K562 (cell line): ENCODE measurements around the gene FAM20C. TPM values are rescaled to one million over a fixed set of nuclear protein-coding genes. Genes with fewer than 3 reads are reported as not detected.

Source experiments
- ATAC-seq: fragments of 200-7000 bp; cut with Tn5 transposase; 3 replicates; pipeline ENCODE4 v1.9.1; 2020; ENCODE audit warnings: moderate library complexity
- BruUV-seq: library from RNA; stranded (reverse); fragments of 400-500 nt; replicated peaks from 2 replicates; lab custom pipeline; 2021; lab: Mats Ljungman, UMichigan
- CTCF ChIA-PET: fragments of 300-600 bp; formaldehyde crosslinking; extraction: SDS; loops from one replicate; lab custom pipeline; 2021; ENCODE audit warnings: low intra/inter-chr PET ratio; lab: Yijun Ruan, JAX
- POLR2A ChIA-PET: fragments of 300-600, 350-650 bp; sonication (Branson Sonifier 250); formaldehyde crosslinking; extraction: SDS; loops from one replicate; lab custom pipeline; 2021; ENCODE audit warnings: antibody characterized with exemption, inconsistent platforms; lab: Yijun Ruan, JAX
- DNase-seq, 4 experiments: peaks; one replicate each; pipeline versions ENCODE4 v3.0.0 to v3.0.0-alpha.2; 2011 to 2018; ENCODE audit warnings: low spot score in 3 of 4, mixed read lengths in 3 of 4; ENCODE audit errors: extremely low read depth in 1 of 4
- FAIRE-seq: peaks from 2 replicates; lab custom pipeline; 2011; peaks lifted over from hg19 to GRCh38; lab: Jason Lieb, UNC
- H2AFZ ChIP-seq: 2 replicates; pipeline ENCODE4 v1.6.0; 2011; ENCODE audit warnings: low read depth, low read length, control low read depth, inconsistent platforms
- H3K27ac ChIP-seq: fragments of 200-600 bp; 3 replicates; pipeline ENCODE4 v1.8.0; 2011; ENCODE audit warnings: low read depth, mild to moderate bottlenecking, control low read depth, inconsistent platforms, low read length, moderate library complexity, mixed read lengths; ENCODE audit errors: extremely low read depth
- H3K27me3 ChIP-seq, 2 experiments: fragments of 300-600 bp in 1 of 2; 2 replicates in 1 of 2; 3 replicates in 1 of 2; pipeline versions ENCODE4 v1.6.0 to v1.8.0; 2011; ENCODE audit warnings: inconsistent platforms in 2 of 2, low read length in 2 of 2, mild to moderate bottlenecking in 1 of 2, mixed read lengths in 1 of 2, moderate library complexity in 1 of 2; ENCODE audit not compliant: control insufficient read depth in 2 of 2, insufficient read depth in 2 of 2
- H3K36me3 ChIP-seq: fragments of 300-600 bp; 3 replicates; pipeline ENCODE4 v1.8.0; 2011; ENCODE audit warnings: mild to moderate bottlenecking, low read length, inconsistent platforms; ENCODE audit not compliant: control insufficient read depth, insufficient read depth
- H3K4me1 ChIP-seq, 2 experiments: fragments of 200-600 bp in 1 of 2; replicated peaks in 1 of 2; 2 replicates in 1 of 2; 3 replicates in 1 of 2; pipeline versions ENCODE4 v1.5.1 to v1.8.0; 2011; ENCODE audit warnings: inconsistent platforms in 2 of 2, low read length in 2 of 2, mild to moderate bottlenecking in 1 of 2, mixed read lengths in 1 of 2, moderate library complexity in 1 of 2; ENCODE audit not compliant: control insufficient read depth in 2 of 2, insufficient read depth in 2 of 2
- H3K4me2 ChIP-seq: 2 replicates; pipeline ENCODE4 v1.6.1; 2011; ENCODE audit warnings: low read length, control low read depth, inconsistent platforms, mixed read lengths; ENCODE audit not compliant: insufficient read depth
- H3K4me3 ChIP-seq: fragments of 200-600 bp; sonication (generic), shearing (Covaris generic); 2 replicates; pipeline ENCODE4 v1.5.1; 2016; ENCODE audit warnings: control low read depth, inconsistent platforms
- H3K79me2 ChIP-seq: fragments of 200-600 bp; 3 replicates; pipeline ENCODE4 v1.8.0; 2011; ENCODE audit warnings: low read length, inconsistent platforms; ENCODE audit not compliant: control insufficient read depth, insufficient read depth
- H3K9ac ChIP-seq, 2 experiments: 2 replicates each; pipeline versions ENCODE4 v1.6.0 to v1.6.1; 2011; ENCODE audit warnings: low read depth in 2 of 2, low read length in 2 of 2, control low read depth in 1 of 2, inconsistent platforms in 1 of 2, mild to moderate bottlenecking in 1 of 2, mixed read lengths in 1 of 2; ENCODE audit not compliant: insufficient read depth in 1 of 2
- H3K9me1 ChIP-seq: one replicate; pipeline ENCODE4 v1.6.0; 2011; ENCODE audit warnings: inconsistent platforms, mild to moderate bottlenecking, low read length, moderate library complexity; ENCODE audit not compliant: control insufficient read depth, insufficient read depth
- H3K9me3 ChIP-seq: replicated peaks from 2 replicates; pipeline ENCODE4 v1.5.1; 2011; ENCODE audit warnings: low read depth, low read length, inconsistent platforms; ENCODE audit not compliant: control insufficient read depth, insufficient read depth
- H4K20me1 ChIP-seq: replicated peaks from 2 replicates; pipeline ENCODE4 v1.6.1; 2011; ENCODE audit warnings: low read length, inconsistent platforms, mixed read lengths; ENCODE audit not compliant: control insufficient read depth, insufficient read depth
- CBX3 ChIP-seq, 2 experiments: IDR thresholded peaks; 1 replicate in 1 of 2; 2 replicates in 1 of 2; pipeline ENCODE4 v1.6.1; 2012; ENCODE audit warnings: inconsistent platforms in 2 of 2, low read length in 2 of 2, borderline replicate concordance in 1 of 2, control low read depth in 1 of 2
- CHD4 ChIP-seq: fragments of 200-600 bp; sonication (generic); IDR thresholded peaks from 3 replicates; pipeline ENCODE4 v1.6.1; 2012; ENCODE audit warnings: low read depth, mild to moderate bottlenecking, mixed read lengths, low read length, inconsistent platforms; ENCODE audit not compliant: insufficient read depth, insufficient replicate concordance, poor library complexity, severe bottlenecking
- KDM1A ChIP-seq, 2 experiments: fragments of 450-650 bp; IDR thresholded peaks; 2 replicates each; pipeline ENCODE4 v1.6.1; 2016; ENCODE audit warnings: mild to moderate bottlenecking in 2 of 2
- SIX5 ChIP-seq, 2 experiments: IDR thresholded peaks; 2 replicates each; pipeline ENCODE4 v1.6.1; 2011; ENCODE audit warnings: low read length in 2 of 2, borderline replicate concordance in 1 of 2, low read depth in 1 of 2, mild to moderate bottlenecking in 1 of 2, moderate library complexity in 1 of 2; ENCODE audit not compliant: insufficient read depth in 1 of 2
- WGBS: fragments of 100-300 bp; shearing (Covaris generic); methylation state at CpG from one replicate; pipeline ENCODE4 v1.1.6; 2016; ENCODE audit warnings: low coverage, mixed read lengths; ENCODE audit not compliant: insufficient coverage; ENCODE audit errors: missing lambda C conversion rate; 5-methylcytosine and 5-hydroxymethylcytosine counted together
- in situ Hi-C: fragments of 300-500 bp; cut with MboI; formaldehyde crosslinking; loops from 4 replicates; pipeline ENCODE4 v1.15.0; 2018; ENCODE audit warnings: inconsistent platforms, mixed read lengths
- intact Hi-C: fragments of 100-400 bp; cut with micrococcal nuclease; formaldehyde crosslinking; loops from 2 replicates; pipeline ENCODE4 v1.14.2; 2022
- polyA plus RNA-seq, 8 experiments: library from polyadenylated mRNA; depleted of rRNA in 4 of 8; stranded (reverse) in 5 of 8; unstranded in 3 of 8; fragments of >200 nt; fragmentation: Nextera tagmentation in 2 of 8; fragmentation: Illumina TruSeq in 1 of 8; extraction: Ambion mirVana in 2 of 8; extraction: Trizol in 1 of 8; gene quantifications; 2 replicates each; pipeline versions ENCODE4 v1.2.1 to v1.2.3, GENCODE V29; 2011 to 2014; ENCODE audit warnings: inconsistent platforms in 1 of 8, missing spikeins in 1 of 8
- total RNA-seq, 7 experiments: library from RNA; depleted of rRNA in 6 of 7; stranded (reverse); fragments of >200 nt in 6 of 7; fragmentation: Illumina TruSeq in 2 of 7; extraction: Trizol in 2 of 7; gene quantifications; 2 replicates each; pipeline versions ENCODE4 v1.2.1 to v1.2.3, GENCODE V29; 2011 to 2021; ENCODE audit warnings: low replicate concordance in 1 of 7
- TF ChIP-seq, protein P1 (sequence below): sonication (generic); formaldehyde crosslinking; IDR thresholded peaks from 2 replicates; pipeline ENCODE4 v1.9.0; 2022; ENCODE audit warnings: mild to moderate bottlenecking, missing genetic modification reagents

FAM20C gene
- total and polyA plus RNA-seq, 9 of the 15 experiments (the other 6 are each of a cell fraction or from before 2014, with no cell fraction given), result 0.09 TPM; not detected in 8

DNA sequence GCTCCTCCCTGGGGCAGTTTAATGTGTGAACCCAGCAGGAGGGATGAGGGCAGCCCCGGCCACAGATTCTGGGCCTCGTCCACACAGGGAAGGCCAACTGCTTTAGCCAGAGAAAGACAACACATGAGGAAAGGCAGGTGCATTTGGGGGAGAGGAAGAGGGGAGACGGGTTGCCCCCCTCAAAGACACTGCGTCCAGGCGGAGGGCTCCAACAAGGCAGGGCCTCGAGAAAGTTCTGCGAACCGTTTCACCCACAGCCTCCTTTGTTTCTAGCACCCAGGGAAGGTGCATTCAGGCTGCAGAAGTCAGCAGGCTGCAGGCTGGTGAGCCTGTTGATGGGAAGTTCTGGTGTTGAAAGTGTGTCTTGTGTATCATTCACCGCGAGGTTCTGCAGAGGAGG lies 107.7 kb downstream of the FAM20C start:
- Histone ChIP-seq H3K79me2 (no peaks in the 10 kb centered on the region), H3K9ac (no peak overlapping the region), H3K9me1 (peaks cover 4% of the 10 kb centered on the region), H2AFZ (no peak overlapping the region), H3K27me3 (peaks cover 24 to 85% of the 10 kb centered on the region in 2 experiments), H3K4me2 (no peak overlapping the region), H3K4me1 (peaks cover 0 to 6% of the 10 kb centered on the region in 2 experiments; a peak in 1 of 5 replicates), H3K4me3 (no peak overlapping the region), H3K27ac (no peak overlapping the region), H4K20me1 (peaks cover 12% of the 10 kb centered on the region), H3K36me3 (no peaks in the 10 kb centered on the region), H3K9me3 (peaks cover 3% of the 10 kb centered on the region; the same call in 1 of the 2 replicates)
- DNase-seq (no peak), ATAC-seq (no peak), FAIRE-seq (no peak)
- under 1% methylated on average over 8 of the region's 10 CpGs for WGBS
- ChIA-PET CTCF (no interaction called here), POLR2A (no interaction called here)
- no TSS peak for BruUV-seq
- intact Hi-C loops, result no loop called here
- in situ Hi-C loops, result no loop called here
- TF ChIP-seq CHD4, result no peak

DNA sequence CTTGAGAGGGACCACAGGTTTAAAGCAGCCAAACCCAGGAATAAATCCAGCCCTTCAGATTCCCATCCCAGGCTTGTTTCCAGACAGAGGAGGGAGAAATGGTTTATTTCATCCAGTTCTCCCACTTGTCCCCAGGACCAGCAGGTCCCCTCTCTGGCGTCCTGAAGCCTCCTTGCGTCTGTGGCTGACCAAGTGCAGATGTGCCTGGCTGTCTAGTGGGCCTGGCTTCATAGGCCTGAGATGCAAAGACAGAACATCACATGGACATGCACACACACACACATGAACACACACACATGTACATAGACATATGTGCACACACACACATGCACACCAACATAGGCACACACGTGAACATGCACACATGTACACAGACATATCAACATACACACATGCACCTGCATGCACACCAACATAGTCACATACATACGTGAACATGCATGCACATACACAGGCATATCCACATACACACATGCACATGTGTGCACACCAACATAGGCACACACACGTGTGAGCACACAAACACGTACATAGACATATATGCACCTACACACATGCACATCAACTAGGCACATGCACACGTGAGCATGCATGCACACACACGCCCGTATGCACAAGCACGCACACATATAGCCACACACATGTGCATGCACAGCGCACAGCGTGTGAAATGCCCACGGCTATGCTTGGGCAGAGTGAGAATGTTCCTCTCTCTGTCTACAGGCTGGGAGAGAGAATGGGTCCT lies 108.3 kb downstream of the FAM20C start:
- no peak overlapping the region for H3K4me2 ChIP-seq
- ChIA-PET CTCF (no interaction called here), POLR2A (interaction anchor here (0.7 kb wide), 1 partner anchor 8 kb away, joined by 4 read pairs; no protein-coding TSS in a partner anchor)
- ATAC-seq (no peak), FAIRE-seq (no peak), DNase-seq (no peak)
- no peak overlapping the region for H3K4me3 ChIP-seq
- no peak overlapping the region; the same call in 2 of the 3 replicates for H3K27ac ChIP-seq
- no peak overlapping the region for H3K9ac ChIP-seq
- H3K9me3 ChIP-seq, result peaks cover 3% of the 10 kb centered on the region; the same call in 1 of the 2 replicates
- peaks cover 4% of the 10 kb centered on the region for H3K9me1 ChIP-seq
- no TSS peak for BruUV-seq
- TF ChIP-seq CBX3 (IDR thresholded peaks at IDR 0.05; ENCODE audit: borderline replicate concordance in 1 of 2, low read length in 2 of 2), result no peak
- TF ChIP-seq, protein P1, sequence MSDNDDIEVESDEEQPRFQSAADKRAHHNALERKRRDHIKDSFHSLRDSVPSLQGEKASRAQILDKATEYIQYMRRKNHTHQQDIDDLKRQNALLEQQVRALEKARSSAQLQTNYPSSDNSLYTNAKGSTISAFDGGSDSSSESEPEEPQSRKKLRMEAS (CRISPR knock-in tag), result 0 out of 2 replicates have a peak, but pooled peaks have one; percentile 23
- no peak for TF ChIP-seq SIX5 (IDR thresholded peaks at IDR 0.05; ENCODE audit: borderline replicate concordance in 1 of 2, insufficient read depth in 1 of 2, low read depth in 1 of 2, low read length in 2 of 2)
- TF ChIP-seq KDM1A (IDR thresholded peaks at IDR 0.05), result peak in 1 of 2 experiments; percentile 26; a peak in 1 of 4 replicates
- peaks cover 12% of the 10 kb centered on the region for H4K20me1 ChIP-seq
- H2AFZ ChIP-seq, result no peak overlapping the region
- H3K79me2 ChIP-seq, result no peaks in the 10 kb centered on the region
- no peaks in the 10 kb centered on the region for H3K36me3 ChIP-seq
- H3K4me1 ChIP-seq, result peaks cover 0 to 1% of the 10 kb centered on the region in 2 experiments; a peak in 1 of 5 replicates
- peaks cover 22 to 85% of the 10 kb centered on the region in 2 experiments for H3K27me3 ChIP-seq
- intact Hi-C loops, result no loop called here
- in situ Hi-C loops, result no loop called here
- 9% methylated on average over 13 of the region's 13 CpGs for WGBS
